GM06990 (cell line): Measurements from ENCODE around the gene TLE4.
A peak's percentile ranks its signal among the peaks of the same experiment; 100 is the strongest.

ENCODE experiments used
- DNase-seq: peaks from one replicate; pipeline ENCODE4 v3.0.0-alpha.2; 2011; ENCODE audit not compliant: insufficient read length; ENCODE audit errors: extremely low read depth
- H3K27me3 ChIP-seq: replicated peaks from 2 replicates; pipeline ENCODE4 v1.6.0; 2011; ENCODE audit warnings: low read length; ENCODE audit not compliant: control insufficient read depth, insufficient read depth
- H3K36me3 ChIP-seq: 2 replicates; pipeline ENCODE4 v1.5.1; 2011; ENCODE audit warnings: low read length; ENCODE audit not compliant: control insufficient read depth, insufficient read depth
- H3K4me3 ChIP-seq: replicated peaks from 2 replicates; pipeline ENCODE4 v1.5.1; 2011; ENCODE audit warnings: low read depth, mild to moderate bottlenecking, control low read depth, low read length
- CTCF ChIP-seq: IDR thresholded peaks from 2 replicates; pipeline ENCODE4 v1.5.1; 2011; ENCODE audit warnings: low read length, control low read depth, mild to moderate bottlenecking, inconsistent platforms; ENCODE audit not compliant: insufficient read depth, poor library complexity, severe bottlenecking

Gene TLE4

GRCh38 chr9:79559495-79560181, 12.1 kb upstream of the TLE4 start:
- H3K36me3 ChIP-seq = no peaks in the 10 kb centered on the region
- no peak for TF ChIP-seq CTCF
- no peak overlapping the region for H3K4me3 ChIP-seq
- no peak for DNase-seq
- H3K27me3 ChIP-seq = no peaks in the 10 kb centered on the region

GRCh38 chr9:79562749-79563386, 8.9 kb upstream of the TLE4 start:
- Histone ChIP-seq H3K27me3 (no peaks in the 10 kb centered on the region), H3K4me3 (no peak overlapping the region), H3K36me3 (no peaks in the 10 kb centered on the region)
- DNase-seq = no peak
- TF ChIP-seq CTCF = no peak

- no peak for DNase-seq
- Histone ChIP-seq H3K27me3 (no peaks in the 10 kb centered on the region), H3K36me3 (no peaks in the 10 kb centered on the region), H3K4me3 (no peak overlapping the region)
- TF ChIP-seq CTCF = no peak
Measured at GRCh38 chr9:79564105-79564504, 7.7 kb upstream of the TLE4 start.

- no peak overlapping the region for H3K4me3 ChIP-seq
- no peaks in the 10 kb centered on the region for H3K27me3 ChIP-seq
- no peaks in the 10 kb centered on the region for H3K36me3 ChIP-seq
- TF ChIP-seq CTCF = no peak
- DNase-seq = peak; percentile 42
Measured at GRCh38 chr9:79565245-79565644, 6.5 kb upstream of the TLE4 start.

- DNase-seq = no peak
- H3K4me3 ChIP-seq = no peak overlapping the region
- no peaks in the 10 kb centered on the region for H3K36me3 ChIP-seq
- TF ChIP-seq CTCF = peak; percentile 21
- no peaks in the 10 kb centered on the region for H3K27me3 ChIP-seq
Measured at GRCh38 chr9:79567671-79568098, 4.1 kb upstream of the TLE4 start.
